ENCODE measurements around the gene PNMA8A.

The PNMA8A gene

GRCh38 chr19:46493236-46494145 lies 22.1 kb upstream of the PNMA8A start:
- TF ChIP-seq, protein P1, sequence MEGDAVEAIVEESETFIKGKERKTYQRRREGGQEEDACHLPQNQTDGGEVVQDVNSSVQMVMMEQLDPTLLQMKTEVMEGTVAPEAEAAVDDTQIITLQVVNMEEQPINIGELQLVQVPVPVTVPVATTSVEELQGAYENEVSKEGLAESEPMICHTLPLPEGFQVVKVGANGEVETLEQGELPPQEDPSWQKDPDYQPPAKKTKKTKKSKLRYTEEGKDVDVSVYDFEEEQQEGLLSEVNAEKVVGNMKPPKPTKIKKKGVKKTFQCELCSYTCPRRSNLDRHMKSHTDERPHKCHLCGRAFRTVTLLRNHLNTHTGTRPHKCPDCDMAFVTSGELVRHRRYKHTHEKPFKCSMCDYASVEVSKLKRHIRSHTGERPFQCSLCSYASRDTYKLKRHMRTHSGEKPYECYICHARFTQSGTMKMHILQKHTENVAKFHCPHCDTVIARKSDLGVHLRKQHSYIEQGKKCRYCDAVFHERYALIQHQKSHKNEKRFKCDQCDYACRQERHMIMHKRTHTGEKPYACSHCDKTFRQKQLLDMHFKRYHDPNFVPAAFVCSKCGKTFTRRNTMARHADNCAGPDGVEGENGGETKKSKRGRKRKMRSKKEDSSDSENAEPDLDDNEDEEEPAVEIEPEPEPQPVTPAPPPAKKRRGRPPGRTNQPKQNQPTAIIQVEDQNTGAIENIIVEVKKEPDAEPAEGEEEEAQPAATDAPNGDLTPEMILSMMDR (IDR thresholded peaks at IDR 0.05; ENCODE audit: control extremely low read depth, extremely low read depth, low read depth, missing control alignments): no peak
- POLR2A ChIA-PET: no interaction called here
- peak; percentile 22 for DNase-seq (ENCODE audit: extremely low spot score)
- CTCF ChIA-PET: no interaction called here

DNA sequence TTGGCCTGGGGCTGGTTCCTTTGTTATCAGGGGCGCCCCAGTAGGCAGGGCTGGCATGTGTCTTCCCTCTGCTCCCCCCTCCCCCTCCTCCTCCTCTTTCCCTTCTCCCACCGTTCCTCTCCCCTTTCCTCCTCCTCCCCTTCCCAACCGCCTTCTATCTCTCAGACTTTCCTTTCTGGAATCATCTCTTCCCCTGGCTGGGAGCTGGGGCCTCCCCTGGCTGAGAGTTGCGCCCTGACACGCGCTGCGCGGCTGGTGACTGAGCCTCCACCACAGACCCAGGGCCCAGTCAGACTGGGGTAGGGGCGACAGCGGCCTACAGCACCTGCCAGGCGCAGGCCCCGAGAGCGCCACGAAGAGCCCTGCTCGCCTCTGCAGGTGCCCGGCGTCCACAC lies 21.5 kb upstream of the PNMA8A start:
- POLR2A ChIA-PET: no interaction called here
- DNase-seq (ENCODE audit: extremely low spot score): no peak
- TF ChIP-seq, protein P1 (IDR thresholded peaks at IDR 0.05; ENCODE audit: control extremely low read depth, extremely low read depth, low read depth, missing control alignments): no peak
- CTCF ChIA-PET: no interaction called here

DNA sequence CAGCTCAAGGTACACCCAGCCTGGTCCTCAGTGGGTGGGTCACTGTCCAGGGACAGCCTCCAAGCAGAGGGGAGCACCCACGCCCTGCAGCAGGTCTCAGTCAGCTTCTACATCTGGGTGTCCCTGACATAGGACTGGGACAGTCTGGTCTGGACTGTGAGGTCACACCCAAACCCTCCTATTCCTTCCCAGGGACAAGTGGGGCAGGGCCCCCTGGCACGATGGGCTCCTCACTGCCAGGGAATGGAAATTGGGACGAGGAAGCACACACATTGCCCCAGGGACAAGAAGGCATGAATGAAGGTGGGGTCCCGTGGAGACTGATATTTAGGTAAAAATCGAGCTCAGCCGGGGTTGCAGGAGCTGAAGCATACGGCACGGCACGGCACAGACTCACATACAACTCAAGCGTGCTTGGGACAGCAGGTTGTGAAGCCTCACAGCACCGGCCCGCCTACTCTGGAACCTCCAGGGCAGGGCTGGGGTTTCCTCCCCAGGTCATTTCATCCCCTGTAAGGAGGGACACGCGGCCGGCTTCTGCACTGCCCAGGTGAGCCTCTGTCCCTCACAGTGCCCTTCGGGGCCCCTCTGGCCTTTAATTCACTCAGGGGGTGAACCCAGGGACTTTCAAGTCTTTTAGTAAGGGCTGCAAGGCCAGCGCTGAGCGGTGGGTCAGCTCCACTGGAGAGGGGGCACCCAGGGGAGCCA lies 20.8 kb upstream of the PNMA8A start:
- TF ChIP-seq, protein P1 (IDR thresholded peaks at IDR 0.05; ENCODE audit: control extremely low read depth, extremely low read depth, low read depth, missing control alignments): no peak
- CTCF ChIA-PET: interaction anchor here (0.9 to 5.9 kb wide), 2 partner anchors 89 to 96 kb away, joined by 3 to 70 read pairs; no protein-coding TSS in a partner anchor
- POLR2A ChIA-PET: no interaction called here
- peak; percentile 20 for DNase-seq (ENCODE audit: extremely low spot score)

GRCh38 chr19:46490774-46491173 lies 19.4 kb upstream of the PNMA8A start:
- DNase-seq (ENCODE audit: extremely low spot score): no peak
- ChIA-PET POLR2A (no interaction called here), CTCF (interaction anchor here (1.0 to 5.9 kb wide), 5 partner anchors 16 to 113 kb away, joined by 3 to 70 read pairs (median 3); no protein-coding TSS in a partner anchor)
- TF ChIP-seq, protein P1 (IDR thresholded peaks at IDR 0.05; ENCODE audit: control extremely low read depth, extremely low read depth, low read depth, missing control alignments): no peak

DNA sequence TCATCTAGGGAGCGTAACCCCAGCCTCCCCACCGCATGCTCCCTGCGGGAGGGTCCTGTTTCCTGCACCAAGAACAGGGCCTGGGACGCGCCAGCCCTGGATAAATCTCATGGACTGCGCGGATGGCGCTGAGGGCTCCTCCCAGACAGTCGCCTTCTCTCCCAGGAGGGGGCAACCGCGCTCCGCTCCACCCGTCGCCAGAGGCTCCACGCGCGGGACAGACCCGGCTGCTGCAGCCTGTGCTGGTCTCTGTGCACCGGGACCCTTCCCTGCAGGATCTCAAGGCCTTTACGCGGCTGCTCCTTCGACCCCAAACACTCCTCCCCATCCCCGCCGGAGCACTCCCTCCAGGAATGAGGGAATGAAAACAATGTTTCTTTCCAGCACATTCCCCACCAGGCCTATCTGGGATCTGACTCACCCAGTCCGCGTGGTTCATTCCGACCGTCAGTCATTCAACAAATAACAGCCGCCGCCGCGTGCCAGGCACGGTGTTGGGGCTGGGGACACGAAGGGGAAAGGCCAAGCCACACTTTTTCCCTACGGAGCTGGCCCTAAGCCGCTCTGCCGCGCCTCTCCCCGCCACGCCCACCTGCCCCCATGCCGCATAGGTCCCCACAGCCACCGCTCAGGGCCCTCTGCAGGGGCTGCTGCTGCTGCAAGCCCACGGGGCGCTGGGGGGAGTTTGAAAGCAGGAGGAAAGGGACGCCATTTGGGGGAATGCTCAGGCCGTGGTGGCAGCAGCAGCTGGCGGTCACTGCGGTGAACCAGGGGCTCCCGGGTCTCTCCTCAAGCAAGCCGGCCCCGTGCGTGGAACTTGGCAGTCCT lies 18.3 kb upstream of the PNMA8A start:
- ChIA-PET POLR2A (interaction anchor here (0.6 kb wide), 1 partner anchor 90 kb away, joined by 3 read pairs; no protein-coding TSS in a partner anchor), CTCF (interaction anchor here (1.0 to 5.9 kb wide), 8 partner anchors 12 to 209 kb away, joined by 3 to 70 read pairs (median 7); no protein-coding TSS in a partner anchor)
- no peak for DNase-seq (ENCODE audit: extremely low spot score)
- TF ChIP-seq, protein P1 (IDR thresholded peaks at IDR 0.05; ENCODE audit: control extremely low read depth, extremely low read depth, low read depth, missing control alignments): no peak

DNA sequence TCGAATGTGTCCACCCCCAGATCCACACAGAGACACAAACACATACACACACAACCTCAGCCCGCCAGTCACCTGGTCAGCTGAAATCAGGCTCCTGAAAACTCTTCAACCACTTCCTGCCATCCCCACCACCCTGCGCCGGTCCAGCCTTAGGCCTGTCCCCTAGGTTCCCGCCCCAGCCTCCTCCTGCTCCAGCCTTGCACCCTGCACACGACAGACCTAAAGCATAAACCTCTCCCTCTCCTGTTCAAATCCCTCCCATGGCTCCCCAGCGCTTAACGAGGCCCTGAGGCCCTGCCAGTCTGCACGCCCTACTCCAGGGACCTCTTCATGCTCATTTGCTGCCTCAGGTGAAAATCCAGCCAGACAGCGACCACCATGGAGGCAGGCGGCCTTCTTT lies 17.2 kb upstream of the PNMA8A start:
- DNase-seq (ENCODE audit: extremely low spot score): no peak
- POLR2A ChIA-PET: no interaction called here

More for the DNA sequence above, 17.2 kb upstream of the PNMA8A start:
- TF ChIP-seq, protein P1 (IDR thresholded peaks at IDR 0.05; ENCODE audit: control extremely low read depth, extremely low read depth, low read depth, missing control alignments): no peak
- CTCF ChIA-PET: interaction anchor here (0.9 to 5.9 kb wide), 11 partner anchors 11 to 281 kb away, joined by 3 to 70 read pairs (median 4); no protein-coding TSS in a partner anchor
